K562 (cell line): ENCODE results near the gene PRDM16. TPM values are rescaled to one million over a fixed set of nuclear protein-coding genes. Genes with fewer than 3 reads are reported as not detected.

Experiments used
- ATAC-seq: fragments of 200-7000 bp; cut with Tn5 transposase; 3 replicates; pipeline ENCODE4 v1.9.1; 2020; ENCODE audit warnings: moderate library complexity
- BruUV-seq: library from RNA; stranded (reverse); fragments of 400-500 nt; replicated peaks from 2 replicates; lab custom pipeline; 2021; lab: Mats Ljungman, UMichigan
- CTCF ChIA-PET: fragments of 300-600 bp; formaldehyde crosslinking; extraction: SDS; loops from one replicate; lab custom pipeline; 2021; ENCODE audit warnings: low intra/inter-chr PET ratio; lab: Yijun Ruan, JAX
- POLR2A ChIA-PET: fragments of 300-600, 350-650 bp; sonication (Branson Sonifier 250); formaldehyde crosslinking; extraction: SDS; loops from one replicate; lab custom pipeline; 2021; ENCODE audit warnings: antibody characterized with exemption, inconsistent platforms; lab: Yijun Ruan, JAX
- DNase-seq, 4 experiments: peaks; one replicate each; pipeline versions ENCODE4 v3.0.0 to v3.0.0-alpha.2; 2011 to 2018; ENCODE audit warnings: low spot score in 3 of 4, mixed read lengths in 3 of 4; ENCODE audit errors: extremely low read depth in 1 of 4
- FAIRE-seq: peaks from 2 replicates; lab custom pipeline; 2011; peaks lifted over from hg19 to GRCh38; lab: Jason Lieb, UNC
- H2AFZ ChIP-seq: 2 replicates; pipeline ENCODE4 v1.6.0; 2011; ENCODE audit warnings: low read depth, low read length, control low read depth, inconsistent platforms
- H3K27ac ChIP-seq: fragments of 200-600 bp; 3 replicates; pipeline ENCODE4 v1.8.0; 2011; ENCODE audit warnings: low read depth, mild to moderate bottlenecking, control low read depth, inconsistent platforms, low read length, moderate library complexity, mixed read lengths; ENCODE audit errors: extremely low read depth
- H3K27me3 ChIP-seq, 2 experiments: fragments of 300-600 bp in 1 of 2; 2 replicates in 1 of 2; 3 replicates in 1 of 2; pipeline versions ENCODE4 v1.6.0 to v1.8.0; 2011; ENCODE audit warnings: inconsistent platforms in 2 of 2, low read length in 2 of 2, mild to moderate bottlenecking in 1 of 2, mixed read lengths in 1 of 2, moderate library complexity in 1 of 2; ENCODE audit not compliant: control insufficient read depth in 2 of 2, insufficient read depth in 2 of 2
- H3K36me3 ChIP-seq: fragments of 300-600 bp; 3 replicates; pipeline ENCODE4 v1.8.0; 2011; ENCODE audit warnings: mild to moderate bottlenecking, low read length, inconsistent platforms; ENCODE audit not compliant: control insufficient read depth, insufficient read depth
- H3K4me1 ChIP-seq, 2 experiments: fragments of 200-600 bp in 1 of 2; replicated peaks in 1 of 2; 2 replicates in 1 of 2; 3 replicates in 1 of 2; pipeline versions ENCODE4 v1.5.1 to v1.8.0; 2011; ENCODE audit warnings: inconsistent platforms in 2 of 2, low read length in 2 of 2, mild to moderate bottlenecking in 1 of 2, mixed read lengths in 1 of 2, moderate library complexity in 1 of 2; ENCODE audit not compliant: control insufficient read depth in 2 of 2, insufficient read depth in 2 of 2
- H3K4me2 ChIP-seq: 2 replicates; pipeline ENCODE4 v1.6.1; 2011; ENCODE audit warnings: low read length, control low read depth, inconsistent platforms, mixed read lengths; ENCODE audit not compliant: insufficient read depth
- H3K4me3 ChIP-seq: fragments of 200-600 bp; sonication (generic), shearing (Covaris generic); 2 replicates; pipeline ENCODE4 v1.5.1; 2016; ENCODE audit warnings: control low read depth, inconsistent platforms
- H3K79me2 ChIP-seq: fragments of 200-600 bp; 3 replicates; pipeline ENCODE4 v1.8.0; 2011; ENCODE audit warnings: low read length, inconsistent platforms; ENCODE audit not compliant: control insufficient read depth, insufficient read depth
- H3K9ac ChIP-seq, 2 experiments: 2 replicates each; pipeline versions ENCODE4 v1.6.0 to v1.6.1; 2011; ENCODE audit warnings: low read depth in 2 of 2, low read length in 2 of 2, control low read depth in 1 of 2, inconsistent platforms in 1 of 2, mild to moderate bottlenecking in 1 of 2, mixed read lengths in 1 of 2; ENCODE audit not compliant: insufficient read depth in 1 of 2
- H3K9me1 ChIP-seq: one replicate; pipeline ENCODE4 v1.6.0; 2011; ENCODE audit warnings: inconsistent platforms, mild to moderate bottlenecking, low read length, moderate library complexity; ENCODE audit not compliant: control insufficient read depth, insufficient read depth
- H3K9me3 ChIP-seq: replicated peaks from 2 replicates; pipeline ENCODE4 v1.5.1; 2011; ENCODE audit warnings: low read depth, low read length, inconsistent platforms; ENCODE audit not compliant: control insufficient read depth, insufficient read depth
- H4K20me1 ChIP-seq: replicated peaks from 2 replicates; pipeline ENCODE4 v1.6.1; 2011; ENCODE audit warnings: low read length, inconsistent platforms, mixed read lengths; ENCODE audit not compliant: control insufficient read depth, insufficient read depth
- CREM ChIP-seq: IDR thresholded peaks from 2 replicates; pipeline ENCODE4 v1.6.1; 2014; ENCODE audit warnings: antibody characterized with exemption, low read depth
- SNRNP70 ChIP-seq: fragments of 200-400 bp; formaldehyde crosslinking; optimal IDR thresholded peaks from 2 replicates; pipeline ENCODE3; 2017; ENCODE audit warnings: low read depth, low read length
- WGBS: fragments of 100-300 bp; shearing (Covaris generic); methylation state at CpG from one replicate; pipeline ENCODE4 v1.1.6; 2016; ENCODE audit warnings: low coverage, mixed read lengths; ENCODE audit not compliant: insufficient coverage; ENCODE audit errors: missing lambda C conversion rate; 5-methylcytosine and 5-hydroxymethylcytosine counted together
- in situ Hi-C: fragments of 300-500 bp; cut with MboI; formaldehyde crosslinking; loops from 4 replicates; pipeline ENCODE4 v1.15.0; 2018; ENCODE audit warnings: inconsistent platforms, mixed read lengths
- intact Hi-C: fragments of 100-400 bp; cut with micrococcal nuclease; formaldehyde crosslinking; loops from 2 replicates; pipeline ENCODE4 v1.14.2; 2022
- polyA plus RNA-seq, 8 experiments: library from polyadenylated mRNA; depleted of rRNA in 4 of 8; stranded (reverse) in 5 of 8; unstranded in 3 of 8; fragments of >200 nt; fragmentation: Nextera tagmentation in 2 of 8; fragmentation: Illumina TruSeq in 1 of 8; extraction: Ambion mirVana in 2 of 8; extraction: Trizol in 1 of 8; gene quantifications; 2 replicates each; pipeline versions ENCODE4 v1.2.1 to v1.2.3, GENCODE V29; 2011 to 2014; ENCODE audit warnings: inconsistent platforms in 1 of 8, missing spikeins in 1 of 8
- total RNA-seq, 7 experiments: library from RNA; depleted of rRNA in 6 of 7; stranded (reverse); fragments of >200 nt in 6 of 7; fragmentation: Illumina TruSeq in 2 of 7; extraction: Trizol in 2 of 7; gene quantifications; 2 replicates each; pipeline versions ENCODE4 v1.2.1 to v1.2.3, GENCODE V29; 2011 to 2021; ENCODE audit warnings: low replicate concordance in 1 of 7
- TF ChIP-seq, protein P1 (sequence below): fragments of 450-650 bp; IDR thresholded peaks from 2 replicates; pipeline ENCODE4 v1.6.1; 2016

PRDM16 gene
- total and polyA plus RNA-seq, 9 of the 15 experiments (the other 6 are each of a cell fraction or from before 2014, with no cell fraction given), result 0.10 to 0.27 TPM; not detected in 7

DNA sequence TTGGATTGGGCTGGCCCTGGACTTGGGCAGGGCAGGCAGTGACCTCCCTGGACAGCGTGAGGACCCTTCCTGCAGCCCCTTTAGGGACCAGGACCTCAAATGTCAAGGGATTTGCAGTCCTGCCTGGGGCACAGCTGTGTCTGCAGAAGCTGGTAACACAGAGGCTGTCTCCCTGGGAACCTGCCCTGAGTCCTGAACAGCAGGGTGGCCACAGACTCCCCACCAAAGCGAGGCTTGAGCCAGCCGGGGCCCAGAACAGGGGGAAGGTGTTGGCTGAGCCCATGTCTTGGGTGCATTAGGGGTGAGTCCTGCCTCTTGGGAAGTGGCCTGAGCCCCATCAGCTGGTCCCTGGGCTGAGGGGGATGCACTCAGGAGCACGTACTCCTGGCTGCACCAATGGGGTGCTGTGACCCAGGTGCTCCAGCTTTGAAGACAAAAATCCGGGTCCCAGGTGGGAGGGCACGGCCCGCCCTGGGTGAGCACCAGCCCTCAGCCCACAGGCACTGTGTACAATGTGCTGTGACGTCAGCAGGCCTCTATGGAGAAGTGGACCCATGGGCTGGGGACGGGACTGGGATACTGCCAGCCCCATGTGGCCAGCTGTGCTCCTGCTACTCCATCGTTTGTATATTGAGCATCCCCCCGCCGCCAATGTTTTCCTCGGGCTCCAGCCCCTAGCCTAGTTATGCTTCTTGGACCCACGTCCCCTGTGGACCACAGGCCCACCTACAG, 313.5 kb downstream of the PRDM16 start:
- peaks cover 6% of the 10 kb centered on the region for H4K20me1 ChIP-seq
- no peaks in the 10 kb centered on the region for H3K36me3 ChIP-seq
- H3K9me3 ChIP-seq, result no peaks in the 10 kb centered on the region
- in situ Hi-C loops, result no loop called here
- TF ChIP-seq SNRNP70, result no peak
- TF ChIP-seq CREM, result 0 out of 2 replicates have a peak, but pooled peaks have one; percentile 8
- H3K27ac ChIP-seq, result no peak overlapping the region
- ChIA-PET POLR2A (interaction anchor here (1.5 kb wide), 1 partner anchor 14 kb away, joined by 4 read pairs; no protein-coding TSS in a partner anchor), CTCF (no interaction called here)
- no peak overlapping the region for H2AFZ ChIP-seq
- FAIRE-seq (no peak), ATAC-seq (no peak), DNase-seq (no peak)
- WGBS, result 0% methylated on average over 14 of the region's 14 CpGs
- H3K4me3 ChIP-seq, result no peak overlapping the region
- H3K4me2 ChIP-seq, result no peak overlapping the region
- no TSS peak for BruUV-seq
- H3K27me3 ChIP-seq, result peaks cover 19 to 40% of the 10 kb centered on the region in 2 experiments
- intact Hi-C loops, result no loop called here
- no peaks in the 10 kb centered on the region for H3K9me1 ChIP-seq
- H3K79me2 ChIP-seq, result no peaks in the 10 kb centered on the region
- H3K4me1 ChIP-seq, result no peaks in the 10 kb centered on the region
- H3K9ac ChIP-seq, result no peak overlapping the region; a peak in 1 of 4 replicates

DNA sequence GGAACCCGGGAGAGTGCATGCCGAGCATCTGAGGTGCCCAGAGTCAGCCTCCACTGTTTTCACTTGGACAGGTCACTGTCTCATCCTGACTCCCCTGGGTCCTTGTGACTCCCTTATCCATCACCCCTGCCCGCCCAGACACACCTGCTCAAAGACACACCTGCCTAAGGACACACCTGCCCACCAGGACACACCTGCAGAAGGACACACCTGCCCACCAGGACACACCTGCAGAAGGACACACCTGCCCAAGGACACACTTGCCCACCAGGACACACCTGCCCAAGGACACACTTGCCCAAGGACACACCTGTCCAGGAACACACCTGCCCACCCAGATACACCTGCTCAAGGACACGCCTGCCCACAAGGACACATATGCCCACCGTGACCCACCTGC, 314.7 kb downstream of the PRDM16 start:
- WGBS, result 2% methylated on average over 5 of the region's 5 CpGs
- Histone ChIP-seq H3K9me3 (no peaks in the 10 kb centered on the region), H2AFZ (no peak overlapping the region), H3K4me2 (no peak overlapping the region), H3K79me2 (no peaks in the 10 kb centered on the region), H3K9me1 (no peaks in the 10 kb centered on the region), H3K4me1 (no peaks in the 10 kb centered on the region), H3K27ac (no peak overlapping the region), H3K36me3 (no peaks in the 10 kb centered on the region), H4K20me1 (peaks cover 8% of the 10 kb centered on the region), H3K4me3 (no peak overlapping the region), H3K9ac (no peak overlapping the region), H3K27me3 (peaks cover 30 to 52% of the 10 kb centered on the region in 2 experiments)
- BruUV-seq, result no TSS peak
- in situ Hi-C loops (no loop called here), intact Hi-C loops (no loop called here)
- CTCF ChIA-PET, result no interaction called here
- ATAC-seq (no peak), DNase-seq (no peak), FAIRE-seq (no peak)
- TF ChIP-seq, protein P1, sequence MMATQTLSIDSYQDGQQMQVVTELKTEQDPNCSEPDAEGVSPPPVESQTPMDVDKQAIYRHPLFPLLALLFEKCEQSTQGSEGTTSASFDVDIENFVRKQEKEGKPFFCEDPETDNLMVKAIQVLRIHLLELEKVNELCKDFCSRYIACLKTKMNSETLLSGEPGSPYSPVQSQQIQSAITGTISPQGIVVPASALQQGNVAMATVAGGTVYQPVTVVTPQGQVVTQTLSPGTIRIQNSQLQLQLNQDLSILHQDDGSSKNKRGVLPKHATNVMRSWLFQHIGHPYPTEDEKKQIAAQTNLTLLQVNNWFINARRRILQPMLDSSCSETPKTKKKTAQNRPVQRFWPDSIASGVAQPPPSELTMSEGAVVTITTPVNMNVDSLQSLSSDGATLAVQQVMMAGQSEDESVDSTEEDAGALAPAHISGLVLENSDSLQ, result no peak
- POLR2A ChIA-PET, result interaction anchor here (0.8 to 1.5 kb wide), 2 partner anchors 13 to 14 kb away, joined by 3 to 4 read pairs; no protein-coding TSS in a partner anchor
